Panc1 (cell line): ENCODE results near the gene KMT5B. TPM values are rescaled to one million over a fixed set of nuclear protein-coding genes. Genes with fewer than 3 reads are reported as not detected.

ENCODE experiments used
- ATAC-seq: fragments of 200-7000 bp; cut with Tn5 transposase; 2 replicates; pipeline ENCODE4 v1.9.1; 2020; ENCODE audit warnings: mild to moderate bottlenecking, moderate library complexity
- BruUV-seq: library from RNA; stranded (reverse); fragments of 400-500 nt; replicated peaks from 2 replicates; lab custom pipeline; 2021; lab: Mats Ljungman, UMichigan
- CTCF ChIA-PET: fragments of 300-600 bp; sonication (Branson Sonifier 250); formaldehyde crosslinking; loops from one replicate; lab custom pipeline; 2022; ENCODE audit warnings: antibody characterized with exemption; lab: Charles Lee
- POLR2A ChIA-PET: fragments of 300-600 bp; sonication (Branson Sonifier 250); formaldehyde crosslinking; loops from one replicate; lab custom pipeline; 2022; ENCODE audit warnings: antibody characterized with exemption; lab: Charles Lee
- DNase-seq: peaks from one replicate; pipeline ENCODE4 v3.0.0-alpha.2; 2010; ENCODE audit warnings: low read depth, low spot score
- H3K27ac ChIP-seq: 2 replicates; pipeline ENCODE4 v1.5.1; 2011; ENCODE audit warnings: mild to moderate bottlenecking, low read length, inconsistent platforms
- H3K27me3 ChIP-seq: fragments of 200-500 bp; sonication (Bioruptor generic); 2 replicates; pipeline ENCODE4 v1.6.0; 2014; ENCODE audit warnings: low read length, inconsistent platforms; ENCODE audit not compliant: control insufficient read depth, insufficient read depth
- H3K36me3 ChIP-seq: fragments of 200-500 bp; sonication (Bioruptor generic); 2 replicates; pipeline ENCODE4 v1.5.1; 2014; ENCODE audit warnings: inconsistent platforms, mild to moderate bottlenecking, low read length, moderate library complexity; ENCODE audit not compliant: control insufficient read depth, insufficient read depth
- H3K4me1 ChIP-seq: 2 replicates; pipeline ENCODE4 v1.5.1; 2011; ENCODE audit warnings: inconsistent platforms, mild to moderate bottlenecking, low read length, moderate library complexity; ENCODE audit not compliant: control insufficient read depth, insufficient read depth
- H3K4me3 ChIP-seq, 2 experiments: 2 replicates each; pipeline ENCODE4 v1.5.1; 2011 to 2012; ENCODE audit warnings: low read depth in 2 of 2, low read length in 2 of 2, mild to moderate bottlenecking in 2 of 2, inconsistent platforms in 1 of 2, moderate library complexity in 1 of 2
- H3K9me3 ChIP-seq: fragments of 200-500 bp; sonication (Bioruptor generic); 2 replicates; pipeline ENCODE4 v1.5.1; 2014; ENCODE audit warnings: low read depth, mild to moderate bottlenecking, inconsistent platforms, low read length, moderate library complexity; ENCODE audit not compliant: control insufficient read depth, insufficient read depth
- POLR2AphosphoS5 ChIP-seq: IDR thresholded peaks from 2 replicates; pipeline ENCODE4 v1.6.1; 2012; ENCODE audit warnings: mild to moderate bottlenecking, low read depth, low read length, moderate library complexity
- SIN3A ChIP-seq: IDR thresholded peaks from 2 replicates; pipeline ENCODE4 v1.6.1; 2012; ENCODE audit warnings: low read depth, mild to moderate bottlenecking, low read length, moderate library complexity, borderline replicate concordance; ENCODE audit not compliant: insufficient read depth
- TCF7L2 ChIP-seq: IDR thresholded peaks from 2 replicates; pipeline ENCODE4 v1.6.1; 2011; ENCODE audit warnings: mild to moderate bottlenecking, low read depth, low read length, inconsistent platforms
- in situ Hi-C: cut with HindIII; loops from 2 replicates; pipeline ENCODE4 v1.10.0; 2016; ENCODE audit warnings: low sequenced_read_pairs, low pct_unique_long_range_greater_than_20kb
- intact Hi-C: fragments of 100-400 bp; cut with micrococcal nuclease; formaldehyde crosslinking; loops from one replicate; pipeline ENCODE4 v1.10.0; 2022; ENCODE audit not compliant: unreplicated experiment
- total RNA-seq: library from RNA; stranded (reverse); gene quantifications from one replicate; pipeline ENCODE4 v1.2.1, GENCODE V29; 2021; ENCODE audit not compliant: unreplicated experiment
- TF ChIP-seq, protein P1 (sequence below): fragments of 450-650 bp; IDR thresholded peaks from 2 replicates; pipeline ENCODE4 v1.5.1; 2017; ENCODE audit warnings: mild to moderate bottlenecking
- TF ChIP-seq, protein P2 (sequence below), 2 experiments: IDR thresholded peaks; 2 replicates each; pipeline ENCODE4 v1.6.1; 2011 to 2012; ENCODE audit warnings: low read depth in 2 of 2, control low read depth in 1 of 2, low read length in 1 of 2, mild to moderate bottlenecking in 1 of 2, moderate library complexity in 1 of 2; ENCODE audit not compliant: insufficient read depth in 1 of 2

The KMT5B gene
- total RNA-seq, 1 experiment from 2014 or later, result 48.6 TPM

DNA sequence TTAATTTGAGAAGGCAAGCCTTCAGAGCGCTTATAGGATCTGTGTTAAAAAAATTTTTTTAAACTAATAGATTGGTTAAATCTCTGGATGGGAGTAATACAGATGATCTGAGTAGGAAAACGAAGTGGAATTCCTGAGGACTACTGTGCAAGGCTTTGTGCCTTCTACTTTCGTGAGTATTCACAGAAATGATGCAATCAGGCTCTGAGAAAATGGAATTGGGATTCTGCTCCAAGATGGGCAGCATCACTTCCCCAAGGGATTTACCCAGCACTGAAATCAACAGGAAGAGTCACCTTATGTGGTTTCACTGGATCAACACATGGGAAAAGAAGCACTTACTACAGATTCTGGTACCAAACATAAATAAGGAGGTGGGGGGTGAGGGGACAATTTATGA lies 12.5 kb downstream of the KMT5B start:
- peak overlapping the region; percentile 54; the same call in 1 of the 2 replicates for H3K27ac ChIP-seq
- BruUV-seq, result no TSS peak
- H3K36me3 ChIP-seq, result no peaks in the 10 kb centered on the region
- H3K9me3 ChIP-seq, result no peaks in the 10 kb centered on the region
- TF ChIP-seq, protein P1, sequence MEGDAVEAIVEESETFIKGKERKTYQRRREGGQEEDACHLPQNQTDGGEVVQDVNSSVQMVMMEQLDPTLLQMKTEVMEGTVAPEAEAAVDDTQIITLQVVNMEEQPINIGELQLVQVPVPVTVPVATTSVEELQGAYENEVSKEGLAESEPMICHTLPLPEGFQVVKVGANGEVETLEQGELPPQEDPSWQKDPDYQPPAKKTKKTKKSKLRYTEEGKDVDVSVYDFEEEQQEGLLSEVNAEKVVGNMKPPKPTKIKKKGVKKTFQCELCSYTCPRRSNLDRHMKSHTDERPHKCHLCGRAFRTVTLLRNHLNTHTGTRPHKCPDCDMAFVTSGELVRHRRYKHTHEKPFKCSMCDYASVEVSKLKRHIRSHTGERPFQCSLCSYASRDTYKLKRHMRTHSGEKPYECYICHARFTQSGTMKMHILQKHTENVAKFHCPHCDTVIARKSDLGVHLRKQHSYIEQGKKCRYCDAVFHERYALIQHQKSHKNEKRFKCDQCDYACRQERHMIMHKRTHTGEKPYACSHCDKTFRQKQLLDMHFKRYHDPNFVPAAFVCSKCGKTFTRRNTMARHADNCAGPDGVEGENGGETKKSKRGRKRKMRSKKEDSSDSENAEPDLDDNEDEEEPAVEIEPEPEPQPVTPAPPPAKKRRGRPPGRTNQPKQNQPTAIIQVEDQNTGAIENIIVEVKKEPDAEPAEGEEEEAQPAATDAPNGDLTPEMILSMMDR, result no peak
- TF ChIP-seq POLR2AphosphoS5 (no peak), TCF7L2 (no peak), SIN3A (no peak)
- TF ChIP-seq, protein P2, sequence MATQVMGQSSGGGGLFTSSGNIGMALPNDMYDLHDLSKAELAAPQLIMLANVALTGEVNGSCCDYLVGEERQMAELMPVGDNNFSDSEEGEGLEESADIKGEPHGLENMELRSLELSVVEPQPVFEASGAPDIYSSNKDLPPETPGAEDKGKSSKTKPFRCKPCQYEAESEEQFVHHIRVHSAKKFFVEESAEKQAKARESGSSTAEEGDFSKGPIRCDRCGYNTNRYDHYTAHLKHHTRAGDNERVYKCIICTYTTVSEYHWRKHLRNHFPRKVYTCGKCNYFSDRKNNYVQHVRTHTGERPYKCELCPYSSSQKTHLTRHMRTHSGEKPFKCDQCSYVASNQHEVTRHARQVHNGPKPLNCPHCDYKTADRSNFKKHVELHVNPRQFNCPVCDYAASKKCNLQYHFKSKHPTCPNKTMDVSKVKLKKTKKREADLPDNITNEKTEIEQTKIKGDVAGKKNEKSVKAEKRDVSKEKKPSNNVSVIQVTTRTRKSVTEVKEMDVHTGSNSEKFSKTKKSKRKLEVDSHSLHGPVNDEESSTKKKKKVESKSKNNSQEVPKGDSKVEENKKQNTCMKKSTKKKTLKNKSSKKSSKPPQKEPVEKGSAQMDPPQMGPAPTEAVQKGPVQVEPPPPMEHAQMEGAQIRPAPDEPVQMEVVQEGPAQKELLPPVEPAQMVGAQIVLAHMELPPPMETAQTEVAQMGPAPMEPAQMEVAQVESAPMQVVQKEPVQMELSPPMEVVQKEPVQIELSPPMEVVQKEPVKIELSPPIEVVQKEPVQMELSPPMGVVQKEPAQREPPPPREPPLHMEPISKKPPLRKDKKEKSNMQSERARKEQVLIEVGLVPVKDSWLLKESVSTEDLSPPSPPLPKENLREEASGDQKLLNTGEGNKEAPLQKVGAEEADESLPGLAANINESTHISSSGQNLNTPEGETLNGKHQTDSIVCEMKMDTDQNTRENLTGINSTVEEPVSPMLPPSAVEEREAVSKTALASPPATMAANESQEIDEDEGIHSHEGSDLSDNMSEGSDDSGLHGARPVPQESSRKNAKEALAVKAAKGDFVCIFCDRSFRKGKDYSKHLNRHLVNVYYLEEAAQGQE (IDR thresholded peaks at IDR 0.05; ENCODE audit: insufficient read depth in 1 of 2, low read depth in 2 of 2, low read length in 1 of 2), result no peak
- no peaks in the 10 kb centered on the region for H3K27me3 ChIP-seq
- DNase-seq (no peak), ATAC-seq (no peak; the same call in 1 of the 2 replicates)
- ChIA-PET POLR2A (no interaction called here), CTCF (no interaction called here)
- H3K4me1 ChIP-seq, result peaks cover 21% of the 10 kb centered on the region
- intact Hi-C loops, result no loop called here
- H3K4me3 ChIP-seq, result no peak overlapping the region
- in situ Hi-C loops, result no loop called here

DNA sequence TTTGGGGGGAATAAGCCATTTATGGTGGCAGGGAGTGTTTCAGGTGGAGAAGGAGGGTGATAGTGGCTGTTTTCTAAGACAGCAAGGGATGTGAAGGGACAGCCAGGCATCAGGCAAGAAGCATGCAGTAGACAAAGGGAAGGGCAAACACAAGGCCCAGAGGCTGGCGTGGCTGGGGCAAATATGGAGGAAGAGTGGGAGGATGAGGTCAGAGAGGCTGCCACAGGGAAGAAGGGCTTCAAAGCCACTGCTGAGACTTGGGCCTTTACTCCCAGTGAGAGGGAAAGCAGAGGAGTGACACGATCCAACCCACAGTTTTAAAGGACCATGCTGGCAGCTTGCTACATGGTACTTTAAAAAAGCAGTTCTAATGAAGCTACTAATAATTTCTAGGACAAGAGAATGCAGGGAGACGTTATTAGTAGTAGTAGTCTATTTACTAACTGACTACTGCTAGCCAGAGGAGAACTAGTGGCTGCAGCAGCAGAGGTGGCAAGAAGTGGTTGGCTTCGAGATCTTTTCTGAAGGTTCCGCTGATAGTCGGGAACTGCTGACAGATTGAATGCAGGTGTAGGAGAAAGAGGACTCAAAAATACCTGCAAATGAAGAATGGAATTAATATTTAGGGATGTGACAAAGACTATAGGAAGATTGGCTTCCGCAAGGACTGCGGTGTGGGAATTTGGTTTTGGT lies 13.7 kb downstream of the KMT5B start:
- no TSS peak for BruUV-seq

More for the DNA sequence above, 13.7 kb downstream of the KMT5B start:
- no peak overlapping the region for H3K4me3 ChIP-seq
- ATAC-seq (no peak), DNase-seq (no peak)
- POLR2A ChIA-PET, result no interaction called here
- intact Hi-C loops, result no loop called here
- no peaks in the 10 kb centered on the region for H3K36me3 ChIP-seq
- no peak overlapping the region for H3K27ac ChIP-seq
- no peaks in the 10 kb centered on the region for H3K9me3 ChIP-seq
- peaks cover 18% of the 10 kb centered on the region for H3K4me1 ChIP-seq
- in situ Hi-C loops, result no loop called here
- H3K27me3 ChIP-seq, result no peaks in the 10 kb centered on the region
- TF ChIP-seq, protein P2 (IDR thresholded peaks at IDR 0.05; ENCODE audit: insufficient read depth in 1 of 2, low read depth in 2 of 2, low read length in 1 of 2), result no peak
- TF ChIP-seq TCF7L2, result no peak
- no peak for TF ChIP-seq POLR2AphosphoS5
- no peak for TF ChIP-seq SIN3A
- TF ChIP-seq, protein P1, result no peak
- CTCF ChIA-PET, result no interaction called here
